AG09319 (cell line): ENCODE data around the gene MMRN2.
"Not testable (repeated sequence)": the region's sequence is repeated elsewhere in the genome, so short reads cannot be mapped to it uniquely, and the experiment has no call there.

Source experiments
- DNase-seq: peaks from one replicate; pipeline ENCODE4 v3.0.0-alpha.2; 2010; ENCODE audit warnings: low read depth; ENCODE audit errors: extremely low read depth
- TF ChIP-seq, protein P1 (sequence below): IDR thresholded peaks from 2 replicates; pipeline ENCODE4 v1.5.1; 2011; ENCODE audit warnings: low read depth, mild to moderate bottlenecking, inconsistent platforms, low read length, moderate library complexity

Gene MMRN2

DNA sequence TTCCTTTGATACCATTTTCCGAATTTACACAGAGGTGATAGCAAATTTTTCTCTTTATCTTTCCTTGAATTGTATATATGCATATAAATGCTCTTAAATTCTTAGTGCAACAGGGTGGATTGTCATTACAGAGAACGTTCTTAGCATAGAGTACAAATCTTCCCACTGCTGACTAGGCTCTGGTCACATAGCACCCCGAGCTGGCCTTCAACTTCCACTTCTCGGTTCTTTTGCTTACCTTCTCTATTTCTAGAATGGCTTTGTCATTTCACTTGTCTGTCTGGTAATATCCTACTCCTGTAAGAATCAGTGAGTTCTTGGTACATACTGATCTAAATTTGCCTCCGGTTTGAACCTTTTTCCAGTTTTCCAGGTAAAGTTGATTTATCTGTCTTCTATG lies 24.3 kb upstream of the MMRN2 start:
- TF ChIP-seq, protein P1, sequence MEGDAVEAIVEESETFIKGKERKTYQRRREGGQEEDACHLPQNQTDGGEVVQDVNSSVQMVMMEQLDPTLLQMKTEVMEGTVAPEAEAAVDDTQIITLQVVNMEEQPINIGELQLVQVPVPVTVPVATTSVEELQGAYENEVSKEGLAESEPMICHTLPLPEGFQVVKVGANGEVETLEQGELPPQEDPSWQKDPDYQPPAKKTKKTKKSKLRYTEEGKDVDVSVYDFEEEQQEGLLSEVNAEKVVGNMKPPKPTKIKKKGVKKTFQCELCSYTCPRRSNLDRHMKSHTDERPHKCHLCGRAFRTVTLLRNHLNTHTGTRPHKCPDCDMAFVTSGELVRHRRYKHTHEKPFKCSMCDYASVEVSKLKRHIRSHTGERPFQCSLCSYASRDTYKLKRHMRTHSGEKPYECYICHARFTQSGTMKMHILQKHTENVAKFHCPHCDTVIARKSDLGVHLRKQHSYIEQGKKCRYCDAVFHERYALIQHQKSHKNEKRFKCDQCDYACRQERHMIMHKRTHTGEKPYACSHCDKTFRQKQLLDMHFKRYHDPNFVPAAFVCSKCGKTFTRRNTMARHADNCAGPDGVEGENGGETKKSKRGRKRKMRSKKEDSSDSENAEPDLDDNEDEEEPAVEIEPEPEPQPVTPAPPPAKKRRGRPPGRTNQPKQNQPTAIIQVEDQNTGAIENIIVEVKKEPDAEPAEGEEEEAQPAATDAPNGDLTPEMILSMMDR: no peak
- no peak for DNase-seq

DNA sequence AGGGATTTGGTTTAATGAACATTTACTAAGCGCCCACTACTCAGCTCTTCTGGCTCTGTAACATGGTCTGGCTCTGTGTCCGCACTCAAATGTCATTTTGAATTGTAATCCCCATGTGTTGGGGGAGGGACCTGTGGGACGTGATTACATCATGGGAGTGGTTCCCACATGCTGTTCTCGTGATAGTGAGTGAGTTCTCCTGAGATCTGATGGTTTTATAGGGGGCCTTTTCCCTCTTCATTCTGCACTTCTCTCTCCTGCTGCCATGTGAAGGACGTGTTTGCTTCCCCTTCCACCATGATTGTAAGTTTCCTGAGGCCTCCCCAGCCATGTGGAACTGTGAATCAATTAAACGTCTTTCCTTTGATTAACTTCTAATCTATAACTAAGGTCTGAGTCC lies 23.6 kb upstream of the MMRN2 start:
- DNase-seq: not testable (repeated sequence)

DNA sequence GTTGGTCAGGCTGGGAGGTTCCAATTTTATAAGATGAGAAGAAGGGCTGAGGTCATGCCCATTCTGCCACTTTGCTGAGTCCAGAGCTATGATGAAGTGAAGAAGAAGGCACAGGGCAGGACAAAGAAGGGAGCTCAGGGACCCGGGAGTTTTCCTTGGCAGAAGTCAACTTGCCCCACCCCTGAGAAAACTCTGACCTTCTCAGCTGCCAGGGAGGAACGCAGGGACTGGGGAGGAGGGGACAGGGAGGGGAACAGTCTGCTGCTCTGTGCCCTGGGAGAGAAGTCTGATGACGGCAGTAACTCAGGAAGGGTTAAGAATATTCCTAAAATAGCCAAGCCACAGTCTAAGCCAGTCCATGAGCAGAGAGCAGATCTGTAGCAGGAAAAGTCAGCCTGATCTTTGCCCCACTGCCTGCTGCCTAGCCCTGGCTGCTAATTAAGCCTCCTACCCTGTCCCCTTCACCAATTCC lies 22.6 kb upstream of the MMRN2 start:
- no peak for DNase-seq
- TF ChIP-seq, protein P1: no peak

DNA sequence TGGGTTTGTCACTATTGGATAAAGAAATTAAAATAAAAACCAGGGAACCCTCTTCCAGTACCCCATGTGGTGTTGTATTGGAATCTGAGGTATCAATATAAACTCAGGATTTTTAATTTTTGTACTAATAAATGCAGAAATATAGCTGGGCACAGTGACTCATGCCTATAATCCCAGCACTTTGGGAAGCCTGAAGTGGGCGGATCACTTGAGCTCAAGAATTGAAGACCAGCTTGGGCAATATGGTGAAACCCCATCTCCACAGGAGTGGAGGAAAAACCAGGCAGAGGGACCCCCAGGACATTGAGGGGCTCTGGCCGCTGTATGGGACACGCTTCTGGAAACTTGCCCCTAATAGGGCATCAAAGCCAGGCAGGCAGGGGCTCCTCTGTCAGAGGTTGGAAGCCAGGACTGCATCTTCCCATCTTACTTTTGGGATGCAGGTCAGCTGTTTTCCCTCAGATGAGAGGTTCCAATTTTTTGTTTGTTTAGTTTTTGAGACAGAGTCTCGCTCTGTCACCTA lies 21.9 kb upstream of the MMRN2 start:
- DNase-seq: no peak
- TF ChIP-seq, protein P1: no peak

DNA sequence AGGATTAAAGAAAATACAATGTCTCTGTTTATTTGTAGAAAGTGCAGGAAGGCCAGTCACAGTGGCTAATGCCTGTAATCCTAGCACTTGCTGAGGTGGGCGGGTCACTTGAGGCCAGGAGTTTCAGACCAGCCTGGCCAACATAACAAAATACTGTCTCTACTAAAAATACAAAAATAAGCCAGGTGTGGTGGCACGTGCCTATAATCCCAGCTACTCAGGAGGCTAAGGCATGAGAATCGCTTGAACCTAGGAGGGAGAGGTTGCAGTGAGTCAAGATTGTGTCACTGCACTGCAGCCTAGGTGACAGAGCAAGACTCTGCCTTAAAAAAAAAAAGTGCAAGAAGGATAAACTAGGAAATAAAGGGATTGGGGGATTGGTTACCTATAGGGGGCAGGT lies 21.0 kb upstream of the MMRN2 start:
- not testable (repeated sequence) for DNase-seq

DNA sequence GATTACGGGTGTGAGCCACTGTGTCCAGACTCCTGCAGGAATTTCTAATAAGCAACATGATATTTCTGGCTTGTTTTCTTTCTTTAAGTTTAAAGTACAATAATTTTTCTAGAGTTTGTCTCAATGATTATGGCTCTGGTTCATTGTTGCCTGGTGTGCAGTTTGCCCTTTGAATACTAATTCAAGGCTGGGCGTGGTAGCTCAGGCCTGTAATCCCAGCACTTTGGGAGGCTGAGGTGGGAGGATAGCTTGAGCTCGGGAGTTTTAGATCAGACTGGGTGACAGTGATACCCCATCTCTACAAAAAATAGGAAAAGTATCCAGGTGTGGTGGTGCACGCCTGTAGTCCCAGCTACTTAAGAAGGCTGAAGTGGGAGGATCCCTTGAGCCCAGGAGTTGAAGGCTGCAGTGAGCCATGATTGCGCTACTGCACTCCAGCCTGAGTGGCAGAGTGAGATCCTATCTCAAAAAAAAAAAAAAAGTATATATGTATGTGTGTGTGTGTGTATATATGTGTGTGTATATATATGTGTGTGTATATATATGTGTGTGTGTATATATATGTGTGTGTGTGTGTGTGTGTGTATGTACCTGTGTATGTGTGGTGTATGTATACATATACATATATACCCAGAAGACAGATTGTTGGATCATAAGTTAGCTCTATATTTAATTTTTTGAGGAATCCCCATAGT lies 19.1 kb upstream of the MMRN2 start:
- no peak for DNase-seq
- TF ChIP-seq, protein P1: no peak

DNA sequence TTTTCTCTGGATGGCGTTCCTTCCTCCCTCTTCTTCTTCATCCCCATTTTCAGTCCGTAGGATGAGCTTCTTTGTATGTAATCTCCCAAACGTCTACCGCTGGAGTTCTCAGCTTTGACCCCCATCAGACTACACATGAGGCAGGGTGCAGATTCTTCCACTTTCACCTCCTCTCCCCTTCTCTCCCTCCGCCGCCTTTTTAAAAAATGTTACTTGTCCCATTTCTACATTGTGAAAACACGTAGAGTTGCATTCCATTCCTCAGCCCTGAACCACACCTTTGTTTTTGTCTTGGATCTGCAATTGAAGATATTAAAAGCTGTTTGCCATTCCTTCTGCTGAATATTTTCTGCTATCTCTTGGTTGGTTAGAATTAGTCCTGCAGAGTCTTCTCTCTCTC lies 17.1 kb upstream of the MMRN2 start:
- DNase-seq: no peak
- TF ChIP-seq, protein P1: no peak

DNA sequence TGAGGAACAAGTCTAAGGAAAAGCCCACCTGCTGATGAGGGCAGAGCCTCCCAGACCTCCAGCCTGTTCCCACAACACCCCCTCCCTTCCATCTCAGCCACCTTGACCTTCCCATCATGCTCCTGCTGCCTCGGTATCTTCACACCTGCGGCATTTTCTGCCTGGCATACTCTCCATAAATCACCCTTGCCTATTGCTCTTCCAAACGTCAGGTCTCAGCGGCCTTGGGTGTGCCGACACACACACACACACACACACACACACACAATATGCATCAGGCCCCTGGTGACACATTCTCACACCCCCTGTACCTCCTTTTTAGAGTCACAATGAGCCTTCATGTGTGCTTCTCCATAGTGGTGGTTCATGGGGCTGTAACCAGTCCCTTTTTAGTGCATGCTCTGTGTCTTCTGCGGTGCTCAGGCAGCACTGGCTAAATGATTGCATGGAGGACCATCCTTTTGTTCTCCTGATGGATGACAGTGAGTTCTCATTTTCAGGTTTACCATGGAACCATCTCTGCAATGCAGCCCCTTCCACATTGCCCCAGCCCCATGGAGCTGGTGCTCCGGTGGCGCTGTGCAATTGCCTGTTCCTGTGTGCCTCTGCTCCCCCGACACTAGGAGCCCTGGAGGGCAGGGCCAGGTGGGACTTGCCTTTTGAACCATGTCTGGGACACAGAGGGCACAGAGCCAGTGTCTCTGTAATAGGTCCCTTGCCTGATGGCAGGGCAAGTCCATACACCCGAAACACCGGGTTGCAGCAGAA lies 15.4 kb upstream of the MMRN2 start:
- TF ChIP-seq, protein P1: no peak
- no peak for DNase-seq
